Panc1 (cell line): Measurements from ENCODE around the gene GABPB1. TPM values are rescaled to one million over a fixed set of nuclear protein-coding genes. Genes with fewer than 3 reads are reported as not detected.
"Not testable (repeated sequence)": the region's sequence is repeated elsewhere in the genome, so short reads cannot be mapped to it uniquely, and the experiment has no call there.

Experiments used
- ATAC-seq: fragments of 200-7000 bp; cut with Tn5 transposase; 2 replicates; pipeline ENCODE4 v1.9.1; 2020; ENCODE audit warnings: mild to moderate bottlenecking, moderate library complexity
- Bru-seq: library from RNA; stranded (reverse); fragments of 400-500 nt; gene quantifications from one replicate; lab custom pipeline; 2021; lab: Mats Ljungman, UMichigan
- BruChase-seq, 2 experiments: library from RNA; stranded (reverse); fragments of 400-500 nt; gene quantifications; one replicate each; lab custom pipeline; 2021; lab: Mats Ljungman, UMichigan
- BruUV-seq: library from RNA; stranded (reverse); fragments of 400-500 nt; replicated peaks from 2 replicates; lab custom pipeline; 2021; lab: Mats Ljungman, UMichigan
- CTCF ChIA-PET: fragments of 300-600 bp; sonication (Branson Sonifier 250); formaldehyde crosslinking; loops from one replicate; lab custom pipeline; 2022; ENCODE audit warnings: antibody characterized with exemption; lab: Charles Lee
- POLR2A ChIA-PET: fragments of 300-600 bp; sonication (Branson Sonifier 250); formaldehyde crosslinking; loops from one replicate; lab custom pipeline; 2022; ENCODE audit warnings: antibody characterized with exemption; lab: Charles Lee
- DNase-seq: peaks from one replicate; pipeline ENCODE4 v3.0.0-alpha.2; 2010; ENCODE audit warnings: low read depth, low spot score
- H3K27ac ChIP-seq: 2 replicates; pipeline ENCODE4 v1.5.1; 2011; ENCODE audit warnings: mild to moderate bottlenecking, low read length, inconsistent platforms
- H3K27me3 ChIP-seq: fragments of 200-500 bp; sonication (Bioruptor generic); 2 replicates; pipeline ENCODE4 v1.6.0; 2014; ENCODE audit warnings: low read length, inconsistent platforms; ENCODE audit not compliant: control insufficient read depth, insufficient read depth
- H3K36me3 ChIP-seq: fragments of 200-500 bp; sonication (Bioruptor generic); 2 replicates; pipeline ENCODE4 v1.5.1; 2014; ENCODE audit warnings: inconsistent platforms, mild to moderate bottlenecking, low read length, moderate library complexity; ENCODE audit not compliant: control insufficient read depth, insufficient read depth
- H3K4me1 ChIP-seq: 2 replicates; pipeline ENCODE4 v1.5.1; 2011; ENCODE audit warnings: inconsistent platforms, mild to moderate bottlenecking, low read length, moderate library complexity; ENCODE audit not compliant: control insufficient read depth, insufficient read depth
- H3K4me3 ChIP-seq, 2 experiments: 2 replicates each; pipeline ENCODE4 v1.5.1; 2011 to 2012; ENCODE audit warnings: low read depth in 2 of 2, low read length in 2 of 2, mild to moderate bottlenecking in 2 of 2, inconsistent platforms in 1 of 2, moderate library complexity in 1 of 2
- H3K9me3 ChIP-seq: fragments of 200-500 bp; sonication (Bioruptor generic); 2 replicates; pipeline ENCODE4 v1.5.1; 2014; ENCODE audit warnings: low read depth, mild to moderate bottlenecking, inconsistent platforms, low read length, moderate library complexity; ENCODE audit not compliant: control insufficient read depth, insufficient read depth
- CTCF ChIP-seq: fragments of 450-650 bp; IDR thresholded peaks from 2 replicates; pipeline ENCODE4 v1.5.1; 2017; ENCODE audit warnings: mild to moderate bottlenecking
- POLR2AphosphoS5 ChIP-seq: IDR thresholded peaks from 2 replicates; pipeline ENCODE4 v1.6.1; 2012; ENCODE audit warnings: mild to moderate bottlenecking, low read depth, low read length, moderate library complexity
- REST ChIP-seq, 2 experiments: IDR thresholded peaks; 2 replicates each; pipeline ENCODE4 v1.6.1; 2011 to 2012; ENCODE audit warnings: low read depth in 2 of 2, control low read depth in 1 of 2, low read length in 1 of 2, mild to moderate bottlenecking in 1 of 2, moderate library complexity in 1 of 2; ENCODE audit not compliant: insufficient read depth in 1 of 2
- SIN3A ChIP-seq: IDR thresholded peaks from 2 replicates; pipeline ENCODE4 v1.6.1; 2012; ENCODE audit warnings: low read depth, mild to moderate bottlenecking, low read length, moderate library complexity, borderline replicate concordance; ENCODE audit not compliant: insufficient read depth
- TCF7L2 ChIP-seq: IDR thresholded peaks from 2 replicates; pipeline ENCODE4 v1.6.1; 2011; ENCODE audit warnings: mild to moderate bottlenecking, low read depth, low read length, inconsistent platforms
- in situ Hi-C: cut with HindIII; loops from 2 replicates; pipeline ENCODE4 v1.10.0; 2016; ENCODE audit warnings: low sequenced_read_pairs, low pct_unique_long_range_greater_than_20kb
- intact Hi-C: fragments of 100-400 bp; cut with micrococcal nuclease; formaldehyde crosslinking; loops from one replicate; pipeline ENCODE4 v1.10.0; 2022; ENCODE audit not compliant: unreplicated experiment
- long read RNA-seq: library from polyadenylated mRNA; unstranded; transcript quantifications from one replicate; pipeline ENCODE4 v2.0.0, GENCODE V29; 2021; ENCODE audit not compliant: unreplicated experiment
- polyA plus RNA-seq: library from polyadenylated mRNA; unstranded; fragments of >200 nt; gene quantifications from one replicate; pipeline ENCODE4 v1.2.1, GENCODE V29; 2012; ENCODE audit warnings: missing spikeins; ENCODE audit not compliant: insufficient read length
- total RNA-seq: library from RNA; stranded (reverse); gene quantifications from one replicate; pipeline ENCODE4 v1.2.1, GENCODE V29; 2021; ENCODE audit not compliant: unreplicated experiment

GABPB1 gene
- 20.0 TPM for total RNA-seq
- 11.7 TPM for polyA plus RNA-seq
- percentile 72 among the genes with signal in this experiment for Bru-seq, nascent RNA
- BruChase-seq, experiment 1, labeled RNA remaining after a 2-hour chase: percentile 67 among the genes with signal in this experiment
- BruChase-seq, experiment 2, labeled RNA remaining after a 6-hour chase: percentile 63 among the genes with signal in this experiment
- long read RNA-seq, full-length matches to known transcripts: 42 of 58 reads
- long read RNA-seq, partial matches to known transcripts: 5 of 58 reads
- long read RNA-seq, other reads (novel, unspliced or antisense): 11 of 58 reads

GRCh38 chr15:50354838-50355618 lies at the start of gene GABPB1:
Gene GABPB1 (minus strand): TSS chr15:50355198. CDS start chr15:50309798, 45,400 bp downstream.
- intact Hi-C loops: no loop called here
- peaks cover 17% of the 10 kb centered on the region for H3K4me1 ChIP-seq
- BruUV-seq: no TSS peak
- H3K27me3 ChIP-seq: no peaks in the 10 kb centered on the region
- in situ Hi-C loops: no loop called here
- H3K9me3 ChIP-seq: no peaks in the 10 kb centered on the region
- peak within 1 kb of the TSS; percentile 91 to 93 for H3K4me3 ChIP-seq
- peak within 1 kb of the TSS; percentile 100 for H3K27ac ChIP-seq
- TF ChIP-seq CTCF (no peak), REST (IDR thresholded peaks at IDR 0.05; ENCODE audit: insufficient read depth in 1 of 2, low read depth in 2 of 2, low read length in 1 of 2) (peak in 1 of 2 experiments; percentile 36; a peak in 1 of 4 replicates), SIN3A (peak; percentile 65; the same call in 1 of the 2 replicates), TCF7L2 (no peak), POLR2AphosphoS5 (peak; percentile 89)
- peaks cover 12% of the 10 kb centered on the region; the same call in 1 of the 2 replicates for H3K36me3 ChIP-seq
- ChIA-PET CTCF (no interaction called here), POLR2A (interaction anchor here (0.6 kb wide), 1 partner anchor 963 kb away, joined by 3 read pairs; no protein-coding TSS in a partner anchor)
- ATAC-seq (peak; percentile 91), DNase-seq (peak; percentile 82)

GRCh38 chr15:50391561-50391960 lies 36.6 kb upstream of the GABPB1 start:
- H3K27ac ChIP-seq, H3K4me1 ChIP-seq, intact Hi-C loops, in situ Hi-C loops, CTCF ChIA-PET, H3K36me3 ChIP-seq, ATAC-seq, H3K27me3 ChIP-seq, H3K4me3 ChIP-seq, BruUV-seq, DNase-seq, H3K9me3 ChIP-seq: not testable (repeated sequence)
- POLR2A ChIA-PET: interaction anchor here (0.5 kb wide), 1 partner anchor 535 kb away, joined by 3 read pairs; no protein-coding TSS in a partner anchor
